Lower leg skin (tissue), 4 donors: ENCODE data around the gene NHERF1. TPM values are rescaled to one million over a fixed set of nuclear protein-coding genes. Genes with fewer than 3 reads are reported as not detected.

Experiments
- DNase-seq, 2 donors: peaks; one replicate each; pipeline ENCODE4 v3.0.0-alpha.2; 2019; ENCODE audit warnings: low spot score in 2 of 2
- H3K4me3 ChIP-seq: fragments of 200-600 bp; sonication (generic); 2 replicates; pipeline ENCODE4 v1.5.1; 2017; ENCODE audit warnings: mild to moderate bottlenecking, low read depth; ENCODE audit not compliant: poor library complexity, severe bottlenecking
- POLR2A ChIP-seq, 2 donors: fragments of 450-650 bp; IDR thresholded peaks; one replicate each; pipeline ENCODE4 v1.6.1; 2016 to 2017; ENCODE audit warnings: antibody characterized with exemption in 2 of 2, mild to moderate bottlenecking in 1 of 2, moderate library complexity in 1 of 2
- WGBS, 2 donors: methylation state at CpG; one replicate each; pipeline ENCODE4 v1.1.5; 2018; 5-methylcytosine and 5-hydroxymethylcytosine counted together
- intact Hi-C: fragments of 100-400 bp; cut with DNase I; formaldehyde crosslinking; loops from one replicate; pipeline ENCODE4 v1.15.0; 2023; ENCODE audit warnings: low total_unique reads
- total RNA-seq, 4 donors: library from RNA; depleted of rRNA; stranded (reverse); fragments of >200 nt; gene quantifications; one replicate each; pipeline ENCODE4 v1.1.0, GENCODE V29; 2016
- TF ChIP-seq, protein P1 (sequence below), 3 donors: fragments of 450-650 bp; IDR thresholded peaks; one replicate each; pipeline ENCODE4 v1.5.1; 2016; ENCODE audit warnings: antibody characterized with exemption in 3 of 3, mild to moderate bottlenecking in 3 of 3, moderate library complexity in 2 of 3

NHERF1 gene
- total RNA-seq, 4 donors from 2014 or later: 47.6 to 67.7 (median 58.6) TPM

DNA sequence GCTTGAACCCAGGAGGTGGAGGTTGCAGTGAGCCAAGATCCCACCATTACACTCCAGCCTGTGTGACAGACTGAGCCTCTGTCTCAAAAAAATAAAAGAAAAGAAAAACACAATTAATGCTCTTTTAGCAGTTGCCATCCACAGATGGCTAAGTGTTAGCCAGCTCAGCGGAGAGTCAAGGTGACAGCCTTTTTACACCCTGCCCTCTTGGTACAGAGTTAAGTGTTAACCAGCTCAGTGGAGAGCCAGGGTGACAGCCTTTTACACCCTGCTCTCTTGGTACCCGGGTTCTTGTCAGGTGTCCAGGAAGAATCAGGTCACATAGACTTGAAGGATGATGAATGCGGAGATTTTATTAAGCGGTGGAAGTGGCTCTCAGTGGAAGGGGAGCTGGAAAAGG is 27.9 kb upstream of the NHERF1 start:
- intact Hi-C loops: no loop called here
- WGBS, 2 donors: 90 to 92% methylated on average over 4 of the region's 4 CpGs
- no peak for DNase-seq
- H3K4me3 ChIP-seq: no peak overlapping the region
- TF ChIP-seq, protein P1, sequence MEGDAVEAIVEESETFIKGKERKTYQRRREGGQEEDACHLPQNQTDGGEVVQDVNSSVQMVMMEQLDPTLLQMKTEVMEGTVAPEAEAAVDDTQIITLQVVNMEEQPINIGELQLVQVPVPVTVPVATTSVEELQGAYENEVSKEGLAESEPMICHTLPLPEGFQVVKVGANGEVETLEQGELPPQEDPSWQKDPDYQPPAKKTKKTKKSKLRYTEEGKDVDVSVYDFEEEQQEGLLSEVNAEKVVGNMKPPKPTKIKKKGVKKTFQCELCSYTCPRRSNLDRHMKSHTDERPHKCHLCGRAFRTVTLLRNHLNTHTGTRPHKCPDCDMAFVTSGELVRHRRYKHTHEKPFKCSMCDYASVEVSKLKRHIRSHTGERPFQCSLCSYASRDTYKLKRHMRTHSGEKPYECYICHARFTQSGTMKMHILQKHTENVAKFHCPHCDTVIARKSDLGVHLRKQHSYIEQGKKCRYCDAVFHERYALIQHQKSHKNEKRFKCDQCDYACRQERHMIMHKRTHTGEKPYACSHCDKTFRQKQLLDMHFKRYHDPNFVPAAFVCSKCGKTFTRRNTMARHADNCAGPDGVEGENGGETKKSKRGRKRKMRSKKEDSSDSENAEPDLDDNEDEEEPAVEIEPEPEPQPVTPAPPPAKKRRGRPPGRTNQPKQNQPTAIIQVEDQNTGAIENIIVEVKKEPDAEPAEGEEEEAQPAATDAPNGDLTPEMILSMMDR (IDR thresholded peaks at IDR 0.05): no peak
- TF ChIP-seq POLR2A (IDR thresholded peaks at IDR 0.05): no peak

DNA sequence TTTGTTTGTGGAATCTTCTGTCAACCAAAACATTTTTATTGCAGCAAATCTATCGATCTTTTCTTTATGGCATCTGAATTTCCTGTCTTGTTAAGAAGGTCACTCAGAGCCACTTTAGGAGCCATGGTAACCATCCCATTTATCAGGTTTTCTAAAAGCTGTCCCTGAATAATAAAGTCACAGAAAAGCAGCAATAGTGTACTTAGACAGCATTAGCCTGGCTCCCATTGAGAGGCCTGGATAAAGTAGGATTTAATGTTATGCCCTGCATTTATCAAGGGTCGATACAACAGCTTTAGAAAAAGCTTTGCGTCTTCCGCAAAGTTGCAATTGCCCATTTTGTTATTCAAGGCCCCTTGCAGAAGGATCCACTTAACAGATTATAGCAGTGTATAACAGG is 25.6 kb upstream of the NHERF1 start:
- TF ChIP-seq POLR2A (IDR thresholded peaks at IDR 0.05): no peak
- TF ChIP-seq, protein P1 (IDR thresholded peaks at IDR 0.05): no peak
- WGBS, 2 donors: 86% methylated on average over 4 of the region's 4 CpGs
- intact Hi-C loops: no loop called here
- H3K4me3 ChIP-seq: no peak overlapping the region
- DNase-seq: no peak

DNA sequence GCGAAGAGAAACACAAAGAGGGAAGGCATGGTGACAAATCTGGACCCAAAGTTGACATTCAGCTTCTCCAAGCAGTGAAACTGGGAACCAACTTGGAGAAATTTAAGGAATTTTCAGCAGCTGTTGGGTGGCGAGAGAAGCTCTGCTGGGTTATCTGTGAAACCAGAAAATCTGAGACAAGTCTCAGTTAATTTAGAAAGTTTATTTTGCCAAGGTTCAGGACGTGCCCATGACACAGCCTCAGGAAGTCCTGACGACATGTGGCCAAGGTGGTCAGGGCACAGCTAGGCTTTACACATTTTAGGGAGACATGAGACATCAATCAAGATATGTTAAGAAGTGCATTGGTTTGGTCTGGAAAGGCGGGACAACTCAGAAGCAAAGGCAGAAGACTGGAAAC is 24.5 kb upstream of the NHERF1 start:
- WGBS, 2 donors: 74 to 79% methylated on average over 5 of the region's 5 CpGs
- TF ChIP-seq, protein P1 (IDR thresholded peaks at IDR 0.05): no peak
- TF ChIP-seq POLR2A (IDR thresholded peaks at IDR 0.05): no peak
- intact Hi-C loops: no loop called here
- no peak for DNase-seq
- H3K4me3 ChIP-seq: no peak overlapping the region

DNA sequence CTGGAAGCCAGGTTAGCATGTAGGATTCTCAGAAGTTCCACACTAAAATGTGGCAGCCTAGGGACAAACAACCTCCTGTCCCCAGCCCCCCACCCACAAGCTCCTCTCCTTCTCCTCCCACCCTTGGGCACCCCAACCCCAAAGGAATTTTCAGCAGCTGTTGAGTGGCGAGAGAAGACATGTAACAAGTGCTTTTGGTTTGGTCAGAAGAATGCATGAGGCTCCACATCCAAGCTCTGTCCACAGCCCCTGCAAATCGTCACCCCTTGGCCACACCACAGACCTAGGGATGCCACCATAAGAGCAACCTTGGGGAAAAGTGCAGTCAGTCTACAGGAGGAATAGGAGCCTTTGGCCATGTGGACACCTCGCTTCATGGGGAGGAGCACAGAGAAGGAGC is 23.3 kb upstream of the NHERF1 start:
- DNase-seq: no peak
- intact Hi-C loops: no loop called here
- 94 to 98% methylated on average over 3 of the region's 3 CpGs for WGBS, 2 donors
- TF ChIP-seq, protein P1 (IDR thresholded peaks at IDR 0.05): no peak
- TF ChIP-seq POLR2A (IDR thresholded peaks at IDR 0.05): no peak
- no peak overlapping the region for H3K4me3 ChIP-seq

DNA sequence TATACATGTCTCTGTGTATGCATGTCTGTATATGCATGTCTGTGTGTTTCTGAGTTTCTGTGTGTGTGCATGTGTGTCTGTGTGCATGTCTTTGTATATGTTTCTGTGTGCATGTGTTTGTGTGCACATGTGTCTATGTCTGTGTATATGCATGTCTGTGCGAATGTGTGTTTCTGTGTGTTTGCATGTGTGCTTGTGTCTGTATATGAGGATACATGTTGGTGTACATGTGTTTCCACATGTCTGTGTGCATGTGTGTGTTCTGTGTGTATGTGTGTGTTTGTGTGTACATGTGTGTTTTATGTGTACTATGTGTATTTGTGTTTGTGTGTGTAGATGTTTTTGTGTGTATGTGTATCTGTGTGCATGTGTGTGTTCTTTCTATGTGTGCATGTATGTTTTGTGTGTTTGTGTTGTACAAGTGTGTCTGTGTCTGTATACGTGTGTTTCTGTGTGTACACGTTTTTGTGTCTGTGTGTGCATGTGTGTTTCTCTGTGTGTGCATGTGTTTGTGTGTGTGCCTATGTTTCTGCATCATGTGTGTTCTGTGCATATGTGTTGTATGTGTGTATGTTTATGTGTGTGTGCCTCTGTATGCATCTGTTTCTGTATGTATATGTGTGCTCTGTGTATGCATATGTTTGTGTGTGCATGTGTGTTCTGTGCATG is 20.3 kb upstream of the NHERF1 start:
- DNase-seq: no peak
- TF ChIP-seq, protein P1 (IDR thresholded peaks at IDR 0.05): no peak
- TF ChIP-seq POLR2A (IDR thresholded peaks at IDR 0.05): no peak
- H3K4me3 ChIP-seq: no peak overlapping the region
- intact Hi-C loops: no loop called here
- 90 to 93% methylated on average over 3 of the region's 3 CpGs for WGBS, 2 donors

DNA sequence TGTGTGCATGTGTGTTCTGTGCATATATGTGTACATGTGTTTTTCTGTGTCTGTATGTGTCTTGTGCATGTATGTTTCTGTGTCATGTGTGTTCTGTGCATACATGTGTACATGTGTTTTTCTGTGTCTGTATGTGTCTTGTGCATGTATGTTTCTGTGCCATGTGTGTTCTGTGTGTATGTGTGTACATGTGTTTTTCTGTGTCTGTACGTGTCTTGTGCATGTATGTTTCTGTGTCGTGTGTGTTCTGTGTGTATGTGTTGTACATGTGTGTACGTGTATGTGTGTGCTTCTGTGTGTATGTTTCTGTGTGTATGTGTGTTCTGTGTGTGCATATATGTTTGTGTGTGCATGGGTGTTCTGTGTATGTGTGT is 19.7 kb upstream of the NHERF1 start:
- H3K4me3 ChIP-seq: no peak overlapping the region
- intact Hi-C loops: no loop called here
- TF ChIP-seq, protein P1 (IDR thresholded peaks at IDR 0.05): no peak
- TF ChIP-seq POLR2A (IDR thresholded peaks at IDR 0.05): no peak
- 84 to 92% methylated on average over 3 of the region's 3 CpGs for WGBS, 2 donors
- DNase-seq: no peak
